Adipocyte (in vitro differentiated cells): ENCODE data around the gene RWDD3.

Experiments used
- DNase-seq: peaks from one replicate; pipeline ENCODE4 v3.0.0-alpha.2; 2015; ENCODE audit warnings: low read depth
- H3K27me3 ChIP-seq: replicated peaks from 2 replicates; pipeline ENCODE4 v1.7.0; 2013; ENCODE audit warnings: mild to moderate bottlenecking, low read length, moderate library complexity; ENCODE audit not compliant: control insufficient read depth, insufficient read depth
- H3K36me3 ChIP-seq: 2 replicates; pipeline ENCODE4 v1.7.0; 2013; ENCODE audit warnings: low read length, mild to moderate bottlenecking, moderate library complexity; ENCODE audit not compliant: control insufficient read depth, insufficient read depth, severe bottlenecking
- H3K4me1 ChIP-seq: 2 replicates; pipeline ENCODE4 v1.7.0; 2013; ENCODE audit warnings: mild to moderate bottlenecking, low read length, moderate library complexity; ENCODE audit not compliant: control insufficient read depth, insufficient read depth
- H3K4me3 ChIP-seq: 2 replicates; pipeline ENCODE4 v1.7.0; 2013; ENCODE audit warnings: mild to moderate bottlenecking, low read length, moderate library complexity
- H3K9ac ChIP-seq: 2 replicates; pipeline ENCODE4 v1.7.0; 2013; ENCODE audit warnings: mild to moderate bottlenecking, low read length, moderate library complexity
- H3K9me3 ChIP-seq: 2 replicates; pipeline ENCODE4 v1.7.0; 2013; ENCODE audit warnings: mild to moderate bottlenecking, low read length, moderate library complexity; ENCODE audit not compliant: control insufficient read depth

The RWDD3 gene

GRCh38 chr1:95255826-95256225, 21.8 kb downstream of the RWDD3 start:
- peaks cover 7% of the 10 kb centered on the region for H3K36me3 ChIP-seq
- H3K9me3 ChIP-seq = no peaks in the 10 kb centered on the region
- no peak overlapping the region for H3K4me3 ChIP-seq
- H3K9ac ChIP-seq = no peak overlapping the region
- H3K4me1 ChIP-seq = no peaks in the 10 kb centered on the region
- DNase-seq = no peak
- H3K27me3 ChIP-seq = no peaks in the 10 kb centered on the region

- DNase-seq = no peak
- H3K4me1 ChIP-seq = no peaks in the 10 kb centered on the region
- no peak overlapping the region for H3K9ac ChIP-seq
- no peak overlapping the region for H3K4me3 ChIP-seq
- H3K27me3 ChIP-seq = no peaks in the 10 kb centered on the region
- no peaks in the 10 kb centered on the region for H3K9me3 ChIP-seq
- H3K36me3 ChIP-seq = peaks cover under 1% of the 10 kb centered on the region
Observed at GRCh38 chr1:95257758-95258157, 23.7 kb downstream of the RWDD3 start.

- no peaks in the 10 kb centered on the region for H3K4me1 ChIP-seq
- H3K4me3 ChIP-seq = no peak overlapping the region
- H3K27me3 ChIP-seq = no peaks in the 10 kb centered on the region
- no peak overlapping the region for H3K9ac ChIP-seq
- H3K9me3 ChIP-seq = no peaks in the 10 kb centered on the region
- H3K36me3 ChIP-seq = no peaks in the 10 kb centered on the region
- no peak for DNase-seq
Observed at GRCh38 chr1:95259245-95259644, 25.2 kb downstream of the RWDD3 start.

GRCh38 chr1:95262913-95263312, 28.9 kb downstream of the RWDD3 start:
- H3K4me3 ChIP-seq = no peak overlapping the region
- no peaks in the 10 kb centered on the region for H3K9me3 ChIP-seq
- H3K36me3 ChIP-seq = no peaks in the 10 kb centered on the region
- H3K9ac ChIP-seq = no peak overlapping the region
- DNase-seq = no peak
- no peaks in the 10 kb centered on the region for H3K27me3 ChIP-seq
- no peaks in the 10 kb centered on the region for H3K4me1 ChIP-seq

GRCh38 chr1:95263450-95263849, 29.4 kb downstream of the RWDD3 start:
- H3K9ac ChIP-seq = no peak overlapping the region
- H3K4me1 ChIP-seq = no peaks in the 10 kb centered on the region
- no peaks in the 10 kb centered on the region for H3K9me3 ChIP-seq
- H3K27me3 ChIP-seq = no peaks in the 10 kb centered on the region
- H3K36me3 ChIP-seq = no peaks in the 10 kb centered on the region
- no peak overlapping the region for H3K4me3 ChIP-seq
- DNase-seq = no peak

- Histone ChIP-seq H3K36me3 (no peaks in the 10 kb centered on the region), H3K27me3 (no peaks in the 10 kb centered on the region), H3K9ac (no peak overlapping the region), H3K4me1 (no peaks in the 10 kb centered on the region), H3K4me3 (no peak overlapping the region), H3K9me3 (no peaks in the 10 kb centered on the region)
- no peak for DNase-seq
Observed at GRCh38 chr1:95265106-95265505, 31.1 kb downstream of the RWDD3 start.

- Histone ChIP-seq H3K4me1 (no peaks in the 10 kb centered on the region), H3K36me3 (no peaks in the 10 kb centered on the region), H3K27me3 (no peaks in the 10 kb centered on the region), H3K9me3 (peaks cover 6% of the 10 kb centered on the region), H3K9ac (no peak overlapping the region), H3K4me3 (no peak overlapping the region)
- DNase-seq = no peak
Observed at GRCh38 chr1:95276429-95276828, 42.4 kb downstream of the RWDD3 start.

GRCh38 chr1:95278173-95279006, 44.4 kb downstream of the RWDD3 start:
- no peak overlapping the region for H3K9ac ChIP-seq
- H3K27me3 ChIP-seq = no peaks in the 10 kb centered on the region
- no peak for DNase-seq
- H3K36me3 ChIP-seq = no peaks in the 10 kb centered on the region
- H3K9me3 ChIP-seq = no peaks in the 10 kb centered on the region
- no peaks in the 10 kb centered on the region for H3K4me1 ChIP-seq
- no peak overlapping the region for H3K4me3 ChIP-seq

- no peak for DNase-seq
- H3K4me3 ChIP-seq = no peak overlapping the region
- H3K27me3 ChIP-seq = no peaks in the 10 kb centered on the region
- H3K36me3 ChIP-seq = no peaks in the 10 kb centered on the region
- H3K9ac ChIP-seq = no peak overlapping the region
- H3K4me1 ChIP-seq = no peaks in the 10 kb centered on the region
- H3K9me3 ChIP-seq = no peaks in the 10 kb centered on the region
Observed at GRCh38 chr1:95281781-95282517, 47.9 kb downstream of the RWDD3 start.

- peak; percentile 3 for DNase-seq
- no peaks in the 10 kb centered on the region for H3K4me1 ChIP-seq
- no peak overlapping the region for H3K4me3 ChIP-seq
- no peaks in the 10 kb centered on the region for H3K27me3 ChIP-seq
- no peaks in the 10 kb centered on the region for H3K36me3 ChIP-seq
- no peaks in the 10 kb centered on the region for H3K9me3 ChIP-seq
- H3K9ac ChIP-seq = no peak overlapping the region
Observed at GRCh38 chr1:95282518-95282895, 48.5 kb downstream of the RWDD3 start.

GRCh38 chr1:95284420-95284819, 50.4 kb downstream of the RWDD3 start:
- no peaks in the 10 kb centered on the region for H3K27me3 ChIP-seq
- no peaks in the 10 kb centered on the region for H3K9me3 ChIP-seq
- H3K36me3 ChIP-seq = no peaks in the 10 kb centered on the region
- H3K4me3 ChIP-seq = no peak overlapping the region
- H3K4me1 ChIP-seq = no peaks in the 10 kb centered on the region
- H3K9ac ChIP-seq = no peak overlapping the region
- DNase-seq = no peak
